ENCODE data around the gene NDUFS4. TPM values are rescaled to one million over a fixed set of nuclear protein-coding genes. Genes with fewer than 3 reads are reported as not detected.
"Not testable (repeated sequence)": the region's sequence is repeated elsewhere in the genome, so short reads cannot be mapped to it uniquely, and the experiment has no call there.

NDUFS4 gene
- polyA plus RNA-seq, 1 donor = 110 TPM

DNA sequence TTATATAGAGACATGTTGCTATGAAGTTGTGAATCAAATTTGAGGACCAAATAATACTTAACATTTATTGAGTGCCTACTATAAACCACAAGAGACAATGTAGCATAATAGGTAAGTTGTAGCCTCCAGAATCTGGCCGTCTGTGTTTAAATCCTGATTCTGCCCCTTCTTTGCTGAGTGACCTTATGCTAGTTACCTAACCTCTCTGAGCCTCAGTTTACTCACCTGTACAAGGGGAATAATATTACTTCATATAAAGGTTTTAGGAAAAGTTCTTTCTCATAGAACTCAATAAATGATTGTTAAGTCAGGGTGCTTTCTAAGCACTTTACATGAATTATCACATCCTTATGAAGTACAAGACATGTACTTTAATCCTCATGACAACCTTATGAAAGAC lies 120.6 kb downstream of the NDUFS4 start:
- no peak for DNase-seq
- no CpG with 5 or more reads among the region's 1 CpG for WGBS (ENCODE audit: insufficient coverage, low lambda C conversion rate)
- H3K4me1 ChIP-seq (ENCODE audit: control insufficient read depth, insufficient read depth, low read length) = no peaks in the 10 kb centered on the region
- no peak overlapping the region for H3K4me3 ChIP-seq (ENCODE audit: low read length)
- no peak overlapping the region for H3K27ac ChIP-seq (ENCODE audit: low read length)
- no peaks in the 10 kb centered on the region for H3K27me3 ChIP-seq (ENCODE audit: control insufficient read depth, insufficient read depth, low read length)
- H3K36me3 ChIP-seq (ENCODE audit: control insufficient read depth, insufficient read depth, low read length) = no peaks in the 10 kb centered on the region
- H3K9me3 ChIP-seq (ENCODE audit: control insufficient read depth, low read depth, low read length) = no peaks in the 10 kb centered on the region

DNA sequence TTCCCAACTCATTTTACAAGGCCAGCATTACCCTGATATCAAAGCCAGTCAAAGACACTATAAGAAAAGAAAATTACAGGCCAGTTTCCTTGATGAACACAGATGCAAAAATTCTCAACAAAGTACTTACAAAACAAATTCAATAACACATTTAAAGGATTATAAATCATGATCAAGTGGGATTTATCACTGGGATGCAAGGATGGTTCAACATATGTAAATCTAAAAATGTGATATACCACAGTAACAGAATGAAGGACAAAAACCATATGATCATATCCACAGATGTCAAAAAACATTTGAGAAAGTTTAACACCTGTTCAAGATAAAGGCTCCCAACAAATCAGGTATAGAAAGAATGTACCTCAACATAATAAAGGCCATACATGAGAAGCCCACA lies 130.6 kb downstream of the NDUFS4 start:
- Histone ChIP-seq H3K4me1 (ENCODE audit: control insufficient read depth, insufficient read depth, low read length) (no peaks in the 10 kb centered on the region), H3K4me3 (ENCODE audit: low read length) (no peak overlapping the region), H3K27ac (ENCODE audit: low read length) (no peak overlapping the region), H3K36me3 (ENCODE audit: control insufficient read depth, insufficient read depth, low read length) (no peaks in the 10 kb centered on the region), H3K27me3 (ENCODE audit: control insufficient read depth, insufficient read depth, low read length) (no peaks in the 10 kb centered on the region), H3K9me3 (ENCODE audit: control insufficient read depth, low read depth, low read length) (peaks cover 13% of the 10 kb centered on the region)
- DNase-seq = no peak

DNA sequence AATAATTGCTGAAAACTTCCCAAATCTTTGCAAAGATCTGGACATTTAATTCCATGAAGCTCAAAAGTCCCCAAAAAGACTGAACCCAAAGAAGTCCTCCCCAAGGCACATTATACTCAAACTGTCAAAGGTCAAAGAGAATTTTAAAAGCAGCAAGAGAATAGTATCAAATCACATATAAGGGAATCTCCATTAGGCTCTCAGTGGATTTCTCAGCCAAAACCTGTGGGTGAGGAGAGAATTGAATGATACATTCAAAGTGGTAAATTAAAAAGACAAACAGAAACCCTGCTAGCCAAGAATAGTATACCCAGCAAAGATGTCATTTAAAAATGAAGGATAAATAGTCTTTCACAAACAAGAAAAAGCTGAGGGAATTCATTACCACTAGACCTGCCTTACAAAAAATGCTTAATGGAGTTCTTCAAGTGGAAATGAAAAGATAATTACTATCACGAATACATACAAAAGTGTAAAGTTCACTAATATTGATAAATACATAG lies 134.1 kb downstream of the NDUFS4 start:
- Histone ChIP-seq H3K36me3 (ENCODE audit: control insufficient read depth, insufficient read depth, low read length) (no peaks in the 10 kb centered on the region), H3K27me3 (ENCODE audit: control insufficient read depth, insufficient read depth, low read length) (no peaks in the 10 kb centered on the region), H3K4me1 (ENCODE audit: control insufficient read depth, insufficient read depth, low read length) (no peaks in the 10 kb centered on the region), H3K27ac (ENCODE audit: low read length) (no peak overlapping the region), H3K9me3 (ENCODE audit: control insufficient read depth, low read depth, low read length) (peaks cover 13% of the 10 kb centered on the region), H3K4me3 (ENCODE audit: low read length) (no peak overlapping the region)
- WGBS (ENCODE audit: insufficient coverage, low lambda C conversion rate) = no CpG with 5 or more reads among the region's 1 CpG
- no peak for DNase-seq

DNA sequence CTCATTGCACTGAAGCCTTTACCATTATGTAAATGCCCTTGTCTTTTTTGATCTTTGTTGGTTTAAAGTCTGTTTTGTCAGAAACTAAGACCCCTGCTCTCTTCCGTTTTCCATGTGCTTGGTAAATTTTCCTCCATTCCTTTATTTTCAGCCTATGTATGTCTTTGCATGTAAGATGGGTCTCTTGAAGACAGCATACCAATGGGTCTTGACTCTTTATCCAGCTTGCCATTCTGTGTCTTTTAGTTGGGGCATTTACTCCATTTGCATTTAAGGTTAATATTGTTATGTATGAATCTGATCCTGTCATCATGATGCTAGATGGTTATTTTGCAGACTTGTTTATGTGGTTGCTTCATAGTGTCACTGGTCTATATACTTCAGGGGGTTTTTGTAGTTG lies 150.0 kb downstream of the NDUFS4 start:
- H3K4me3 ChIP-seq (ENCODE audit: low read length); H3K27ac ChIP-seq (ENCODE audit: low read length); H3K27me3 ChIP-seq (ENCODE audit: control insufficient read depth, insufficient read depth, low read length); H3K36me3 ChIP-seq (ENCODE audit: control insufficient read depth, insufficient read depth, low read length); DNase-seq; H3K4me1 ChIP-seq (ENCODE audit: control insufficient read depth, insufficient read depth, low read length); H3K9me3 ChIP-seq (ENCODE audit: control insufficient read depth, low read depth, low read length): not testable (repeated sequence)
- WGBS (ENCODE audit: insufficient coverage, low lambda C conversion rate) = no CpG with 5 or more reads among the region's 1 CpG

DNA sequence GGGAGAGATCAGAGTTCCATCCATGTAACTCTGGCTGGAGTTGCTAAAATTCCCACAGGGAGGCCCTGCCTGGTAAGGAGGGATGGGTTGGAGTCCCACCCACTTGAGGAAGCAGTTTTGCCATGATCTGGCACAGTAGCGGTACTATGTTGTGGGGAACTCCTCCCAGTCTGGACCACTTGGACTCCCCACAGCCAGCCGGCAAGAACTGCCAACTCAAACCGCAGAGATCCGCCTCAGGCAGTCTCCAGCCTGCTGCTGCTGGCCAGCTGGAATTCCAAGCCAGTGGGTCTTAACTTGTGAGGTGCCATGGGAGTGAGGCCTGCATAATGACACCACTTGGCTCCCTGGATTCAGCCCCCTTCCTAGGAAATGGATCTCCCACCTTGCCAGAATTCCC lies 151.9 kb downstream of the NDUFS4 start:
- H3K4me1 ChIP-seq (ENCODE audit: control insufficient read depth, insufficient read depth, low read length) = no peaks in the 10 kb centered on the region
- no CpG with 5 or more reads among the region's 4 CpGs for WGBS (ENCODE audit: insufficient coverage, low lambda C conversion rate)
- no peak for DNase-seq
- no peak overlapping the region for H3K27ac ChIP-seq (ENCODE audit: low read length)
- peaks cover 6% of the 10 kb centered on the region for H3K9me3 ChIP-seq (ENCODE audit: control insufficient read depth, low read depth, low read length)
- no peaks in the 10 kb centered on the region for H3K27me3 ChIP-seq (ENCODE audit: control insufficient read depth, insufficient read depth, low read length)
- no peak overlapping the region for H3K4me3 ChIP-seq (ENCODE audit: low read length)
- no peaks in the 10 kb centered on the region for H3K36me3 ChIP-seq (ENCODE audit: control insufficient read depth, insufficient read depth, low read length)

DNA sequence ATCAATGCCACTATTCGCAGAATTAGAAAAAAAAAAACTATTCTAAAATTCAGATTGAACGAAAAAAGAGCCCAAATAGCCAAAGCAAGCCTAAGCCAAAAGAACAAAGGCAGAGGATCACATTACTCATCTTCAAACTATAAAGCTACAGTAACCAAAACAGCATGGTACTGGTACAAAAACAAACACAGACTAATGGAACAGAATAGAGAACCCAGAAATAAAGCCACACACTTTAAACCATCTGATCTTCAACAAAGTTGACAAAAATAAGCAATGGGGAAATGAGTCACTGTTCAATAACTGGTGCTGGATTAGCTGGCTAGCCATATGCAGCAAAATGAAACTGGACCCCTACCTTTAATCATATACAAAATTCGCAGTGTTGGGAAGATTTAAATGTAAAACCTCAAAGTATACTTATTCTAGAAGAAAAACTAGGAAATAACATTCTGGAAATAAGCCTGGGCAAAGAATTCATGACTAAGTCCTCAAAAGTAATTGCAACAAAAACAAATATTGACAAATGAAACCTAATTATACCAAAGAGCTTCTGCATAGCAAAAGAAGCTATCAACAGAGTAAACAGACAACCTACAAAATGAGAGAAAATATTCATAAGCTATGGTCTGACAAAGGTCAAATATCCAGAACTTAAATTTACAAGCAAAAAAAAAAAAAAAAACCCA lies 153.7 kb downstream of the NDUFS4 start:
- Histone ChIP-seq H3K27me3 (ENCODE audit: control insufficient read depth, insufficient read depth, low read length) (no peaks in the 10 kb centered on the region), H3K4me3 (ENCODE audit: low read length) (no peak overlapping the region), H3K27ac (ENCODE audit: low read length) (no peak overlapping the region), H3K9me3 (ENCODE audit: control insufficient read depth, low read depth, low read length) (peaks cover 6% of the 10 kb centered on the region), H3K4me1 (ENCODE audit: control insufficient read depth, insufficient read depth, low read length) (no peaks in the 10 kb centered on the region), H3K36me3 (ENCODE audit: control insufficient read depth, insufficient read depth, low read length) (no peaks in the 10 kb centered on the region)
- DNase-seq = no peak
- 96% methylated on average over 3 of the region's 3 CpGs for WGBS (ENCODE audit: insufficient coverage, low lambda C conversion rate)

DNA sequence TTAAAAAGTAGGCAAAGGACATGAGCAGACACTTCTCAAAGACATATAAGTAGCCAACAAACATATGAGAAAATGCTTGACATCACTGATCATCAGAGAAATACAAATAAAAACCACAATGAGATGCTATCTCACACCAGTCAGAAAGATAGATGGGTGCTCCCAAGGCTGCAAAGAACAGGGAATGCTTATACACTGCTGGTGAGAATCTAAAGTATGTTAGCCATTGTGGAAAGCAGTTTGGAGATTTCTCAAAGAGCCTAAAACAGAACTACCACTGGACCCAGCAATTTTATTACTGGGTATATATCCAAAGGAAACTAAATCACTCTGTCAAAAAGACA lies 154.2 kb downstream of the NDUFS4 start:
- H3K4me3 ChIP-seq (ENCODE audit: low read length) = no peak overlapping the region
- H3K9me3 ChIP-seq (ENCODE audit: control insufficient read depth, low read depth, low read length) = peaks cover 2% of the 10 kb centered on the region
- H3K36me3 ChIP-seq (ENCODE audit: control insufficient read depth, insufficient read depth, low read length) = no peaks in the 10 kb centered on the region
- no peak overlapping the region for H3K27ac ChIP-seq (ENCODE audit: low read length)
- no peaks in the 10 kb centered on the region for H3K4me1 ChIP-seq (ENCODE audit: control insufficient read depth, insufficient read depth, low read length)
- no peaks in the 10 kb centered on the region for H3K27me3 ChIP-seq (ENCODE audit: control insufficient read depth, insufficient read depth, low read length)
- DNase-seq = no peak

DNA sequence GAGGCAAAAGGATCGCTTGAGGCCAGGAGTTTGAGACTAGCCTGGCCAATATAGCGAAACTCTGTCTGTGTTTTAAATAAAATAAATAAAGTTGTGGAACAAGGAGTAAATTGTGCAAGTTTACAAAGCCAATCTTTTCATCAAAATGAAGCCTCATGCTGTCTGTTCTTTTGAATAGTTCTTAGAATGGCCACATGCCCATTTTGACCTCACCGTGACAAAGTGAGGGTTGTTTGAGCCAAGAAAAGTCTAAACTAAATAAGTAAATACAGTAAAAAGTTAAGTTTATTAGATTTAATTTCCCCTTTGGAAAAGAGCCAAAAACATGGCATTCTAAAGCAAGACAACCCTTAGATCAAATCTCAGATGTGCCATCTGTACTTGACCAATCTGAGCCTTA lies 165.7 kb downstream of the NDUFS4 start:
- WGBS (ENCODE audit: insufficient coverage, low lambda C conversion rate) = no CpG with 5 or more reads among the region's 3 CpGs
- no peak for DNase-seq
- H3K27me3 ChIP-seq (ENCODE audit: control insufficient read depth, insufficient read depth, low read length) = no peaks in the 10 kb centered on the region
- no peaks in the 10 kb centered on the region for H3K4me1 ChIP-seq (ENCODE audit: control insufficient read depth, insufficient read depth, low read length)
- no peak overlapping the region for H3K4me3 ChIP-seq (ENCODE audit: low read length)
- H3K27ac ChIP-seq (ENCODE audit: low read length) = no peak overlapping the region
- no peaks in the 10 kb centered on the region for H3K9me3 ChIP-seq (ENCODE audit: control insufficient read depth, low read depth, low read length)
- no peaks in the 10 kb centered on the region for H3K36me3 ChIP-seq (ENCODE audit: control insufficient read depth, insufficient read depth, low read length)

DNA sequence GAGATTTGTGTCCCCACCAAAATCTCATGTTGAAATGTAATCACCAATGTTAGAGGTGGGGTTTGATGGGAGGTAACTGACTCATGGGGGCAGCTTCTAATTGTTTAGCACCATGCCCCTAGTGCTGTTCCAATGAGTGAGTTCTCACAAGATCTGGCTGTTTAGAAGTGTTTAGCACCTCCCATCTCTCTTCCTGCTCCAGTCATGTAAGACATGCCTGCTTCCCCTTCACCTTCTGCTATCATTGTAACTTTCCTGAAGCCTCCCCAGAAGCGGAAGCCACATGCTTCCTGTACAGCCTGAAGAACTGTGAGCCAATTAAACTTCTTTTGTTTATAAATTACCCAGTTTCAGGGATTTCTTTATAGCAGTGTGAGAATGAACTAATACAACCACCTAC lies 170.5 kb downstream of the NDUFS4 start:
- H3K9me3 ChIP-seq (ENCODE audit: control insufficient read depth, low read depth, low read length) = no peaks in the 10 kb centered on the region
- H3K36me3 ChIP-seq (ENCODE audit: control insufficient read depth, insufficient read depth, low read length) = no peaks in the 10 kb centered on the region
- H3K4me3 ChIP-seq (ENCODE audit: low read length) = no peak overlapping the region
- no peak overlapping the region for H3K27ac ChIP-seq (ENCODE audit: low read length)
- no CpG with 5 or more reads among the region's 1 CpG for WGBS (ENCODE audit: insufficient coverage, low lambda C conversion rate)
- no peak for DNase-seq
- H3K4me1 ChIP-seq (ENCODE audit: control insufficient read depth, insufficient read depth, low read length) = no peaks in the 10 kb centered on the region
- H3K27me3 ChIP-seq (ENCODE audit: control insufficient read depth, insufficient read depth, low read length) = no peaks in the 10 kb centered on the region

Measured in large intestine (tissue), 3 donors.